Trophoblast cell (in vitro differentiated cells and primary cell): ENCODE data around the gene MED13L.
"Not testable (repeated sequence)": the region's sequence is repeated elsewhere in the genome, so short reads cannot be mapped to it uniquely, and the experiment has no call there.

ENCODE experiments used
- DNase-seq, 2 donors: peaks; one replicate each; pipeline ENCODE4 v3.0.0-alpha.2; 2016
- H2AFZ ChIP-seq: 2 replicates; pipeline ENCODE4 v1.6.1; 2013; ENCODE audit warnings: low read length, moderate library complexity, mild to moderate bottlenecking; ENCODE audit not compliant: insufficient read depth, poor library complexity
- H2AK5ac ChIP-seq: 2 replicates; pipeline ENCODE4 v1.6.1; 2013; ENCODE audit warnings: mild to moderate bottlenecking, low read length
- H2BK120ac ChIP-seq: 2 replicates; pipeline ENCODE4 v1.6.1; 2013; ENCODE audit warnings: low read length, mild to moderate bottlenecking, moderate library complexity; ENCODE audit not compliant: insufficient read depth, poor library complexity
- H2BK12ac ChIP-seq: 2 replicates; pipeline ENCODE4 v1.6.1; 2013; ENCODE audit warnings: mild to moderate bottlenecking, low read length, moderate library complexity
- H2BK5ac ChIP-seq: 2 replicates; pipeline ENCODE4 v1.6.1; 2013; ENCODE audit warnings: low read length, low read depth, moderate library complexity, mild to moderate bottlenecking; ENCODE audit not compliant: poor library complexity
- H3K14ac ChIP-seq: 2 replicates; pipeline ENCODE4 v1.6.1; 2013; ENCODE audit warnings: mild to moderate bottlenecking, low read length
- H3K18ac ChIP-seq: 2 replicates; pipeline ENCODE4 v1.6.1; 2013; ENCODE audit warnings: mild to moderate bottlenecking, low read length
- H3K23ac ChIP-seq: 2 replicates; pipeline ENCODE4 v1.6.1; 2013; ENCODE audit warnings: low read length
- H3K27ac ChIP-seq: 2 replicates; pipeline ENCODE4 v1.5.1; 2013; ENCODE audit warnings: low read depth, mild to moderate bottlenecking, inconsistent platforms, low read length, moderate library complexity
- H3K27me3 ChIP-seq: 2 replicates; pipeline ENCODE4 v1.6.1; 2013; ENCODE audit warnings: inconsistent platforms, mild to moderate bottlenecking, low read length, moderate library complexity; ENCODE audit not compliant: insufficient read depth
- H3K36me3 ChIP-seq, 2 experiments: 1 replicate in 1 of 2; 2 replicates in 1 of 2; pipeline ENCODE4 v1.6.1; 2013; ENCODE audit warnings: low read length in 2 of 2, mild to moderate bottlenecking in 2 of 2, moderate library complexity in 1 of 2; ENCODE audit not compliant: insufficient read depth in 2 of 2, control insufficient read depth in 1 of 2
- H3K4ac ChIP-seq: 2 replicates; pipeline ENCODE4 v1.6.1; 2013; ENCODE audit warnings: low read depth, mild to moderate bottlenecking, low read length, moderate library complexity
- H3K4me1 ChIP-seq, 2 experiments: 1 replicate in 1 of 2; 2 replicates in 1 of 2; pipeline ENCODE4 v1.6.1; 2013; ENCODE audit warnings: low read length in 2 of 2, mild to moderate bottlenecking in 2 of 2, moderate library complexity in 1 of 2; ENCODE audit not compliant: insufficient read depth in 2 of 2, control insufficient read depth in 1 of 2
- H3K4me2 ChIP-seq: 2 replicates; pipeline ENCODE4 v1.6.1; 2013; ENCODE audit warnings: inconsistent platforms, mild to moderate bottlenecking, low read length, moderate library complexity
- H3K4me3 ChIP-seq: 2 replicates; pipeline ENCODE4 v1.5.1; 2013; ENCODE audit warnings: mild to moderate bottlenecking, low read depth, low read length, inconsistent platforms
- H3K79me1 ChIP-seq: one replicate; pipeline ENCODE4 v1.6.1; 2013; ENCODE audit warnings: low read length
- H3K79me2 ChIP-seq: 2 replicates; pipeline ENCODE4 v1.6.1; 2013; ENCODE audit warnings: low read length, mild to moderate bottlenecking; ENCODE audit not compliant: control insufficient read depth, insufficient read depth, poor library complexity
- H3K9ac ChIP-seq: 2 replicates; pipeline ENCODE4 v1.6.1; 2013; ENCODE audit warnings: mild to moderate bottlenecking, low read length
- H3K9me3 ChIP-seq: 2 replicates; pipeline ENCODE4 v1.6.1; 2013; ENCODE audit warnings: low read depth, mild to moderate bottlenecking, control low read depth, inconsistent platforms, low read length; ENCODE audit not compliant: insufficient read depth
- H4K12ac ChIP-seq: 2 replicates; pipeline ENCODE4 v1.6.1; 2013; ENCODE audit warnings: low read depth, mild to moderate bottlenecking, low read length, moderate library complexity
- H4K8ac ChIP-seq: 2 replicates; pipeline ENCODE4 v1.6.1; 2013; ENCODE audit warnings: low read depth, mild to moderate bottlenecking, low read length, moderate library complexity
- H4K91ac ChIP-seq: one replicate; pipeline ENCODE4 v1.6.1; 2013; ENCODE audit warnings: low read depth, mild to moderate bottlenecking, low read length, moderate library complexity
- WGBS: extraction: QIAGEN DNeasy Blood & Tissue Kit; methylation state at CpG from one replicate; pipeline ENCODE4 v1.1.7; 2013; ENCODE audit warnings: missing lambda C conversion rate; ENCODE audit not compliant: insufficient read length, insufficient coverage; ENCODE audit errors: extremely low coverage; 5-methylcytosine and 5-hydroxymethylcytosine counted together

MED13L gene

GRCh38 chr12:116135209-116135930 lies 142.1 kb downstream of the MED13L start:
- Histone ChIP-seq H2AK5ac (no peak overlapping the region), H3K14ac (no peak overlapping the region), H3K9me3 (no peaks in the 10 kb centered on the region), H3K23ac (no peak overlapping the region), H2BK120ac (no peak overlapping the region), H2AFZ (no peak overlapping the region), H3K36me3 (no peaks in the 10 kb centered on the region), H2BK12ac (no peak overlapping the region), H2BK5ac (no peak overlapping the region), H3K27ac (no peak overlapping the region), H3K4ac (peak overlapping the region; percentile 79), H4K12ac (no peak overlapping the region), H4K8ac (no peak overlapping the region), H3K18ac (no peak overlapping the region), H4K91ac (no peak overlapping the region), H3K79me1 (no peaks in the 10 kb centered on the region), H3K4me3 (no peak overlapping the region), H3K9ac (no peak overlapping the region), H3K79me2 (peaks cover 12% of the 10 kb centered on the region), H3K27me3 (no peaks in the 10 kb centered on the region), H3K4me1 (peaks cover 2 to 9% of the 10 kb centered on the region in 2 experiments), H3K4me2 (no peak overlapping the region)
- no peak for DNase-seq
- no CpG with 5 or more reads among the region's 3 CpGs for WGBS

- H3K23ac ChIP-seq, result no peak overlapping the region
- no peak overlapping the region for H2BK120ac ChIP-seq
- H4K8ac ChIP-seq, result no peak overlapping the region
- H2AK5ac ChIP-seq, result no peak overlapping the region
- H3K14ac ChIP-seq, result no peak overlapping the region
- no peaks in the 10 kb centered on the region for H3K79me1 ChIP-seq
- H4K91ac ChIP-seq, result no peak overlapping the region
- peaks cover 2 to 9% of the 10 kb centered on the region in 2 experiments for H3K4me1 ChIP-seq
- peaks cover 12% of the 10 kb centered on the region for H3K79me2 ChIP-seq
- no peak overlapping the region for H3K4me2 ChIP-seq
- peak overlapping the region; percentile 34 for H3K4ac ChIP-seq
- no peak overlapping the region for H3K4me3 ChIP-seq
- H3K36me3 ChIP-seq, result no peaks in the 10 kb centered on the region
- DNase-seq, result no peak
- no peak overlapping the region for H2AFZ ChIP-seq
- H3K27me3 ChIP-seq, result no peaks in the 10 kb centered on the region
- no peak overlapping the region for H2BK5ac ChIP-seq
- H3K18ac ChIP-seq, result no peak overlapping the region
- H4K12ac ChIP-seq, result no peak overlapping the region
- no peak overlapping the region for H3K27ac ChIP-seq
- H3K9ac ChIP-seq, result no peak overlapping the region
- no peaks in the 10 kb centered on the region for H3K9me3 ChIP-seq
- no peak overlapping the region for H2BK12ac ChIP-seq
- no CpG with 5 or more reads among the region's 4 CpGs for WGBS
Measured at GRCh38 chr12:116133636-116134214, 143.8 kb downstream of the MED13L start.

- H2BK5ac ChIP-seq, result no peak overlapping the region
- H3K14ac ChIP-seq, result no peak overlapping the region
- no peak overlapping the region for H3K4me2 ChIP-seq
- H3K4me1 ChIP-seq, result peaks cover 2 to 9% of the 10 kb centered on the region in 2 experiments
- H3K18ac ChIP-seq, result no peak overlapping the region
- H2AFZ ChIP-seq, result no peak overlapping the region
- H2AK5ac ChIP-seq, result no peak overlapping the region
- H3K23ac ChIP-seq, result no peak overlapping the region
- H4K8ac ChIP-seq, result no peak overlapping the region
- no peaks in the 10 kb centered on the region for H3K27me3 ChIP-seq
- H3K79me2 ChIP-seq, result peaks cover 10% of the 10 kb centered on the region
- no peak overlapping the region for H3K4me3 ChIP-seq
- H2BK120ac ChIP-seq, result no peak overlapping the region
- no peak overlapping the region for H4K12ac ChIP-seq
- peak; percentile 12 to 61 for DNase-seq
- no peaks in the 10 kb centered on the region for H3K36me3 ChIP-seq
- peak overlapping the region; percentile 34 for H3K4ac ChIP-seq
- no peak overlapping the region for H2BK12ac ChIP-seq
- no peak overlapping the region for H3K27ac ChIP-seq
- no peaks in the 10 kb centered on the region for H3K9me3 ChIP-seq
- no peak overlapping the region for H4K91ac ChIP-seq
- no peaks in the 10 kb centered on the region for H3K79me1 ChIP-seq
- no peak overlapping the region for H3K9ac ChIP-seq
- no CpG with 5 or more reads among the region's 2 CpGs for WGBS
Measured at GRCh38 chr12:116133149-116133548, 144.3 kb downstream of the MED13L start.

- H2BK12ac ChIP-seq, H3K27me3 ChIP-seq, H3K9me3 ChIP-seq, H2AFZ ChIP-seq, H3K4me1 ChIP-seq, H3K23ac ChIP-seq, H2BK5ac ChIP-seq, H4K91ac ChIP-seq, H2AK5ac ChIP-seq, H2BK120ac ChIP-seq, H3K14ac ChIP-seq, H3K4me3 ChIP-seq, H3K9ac ChIP-seq, H3K18ac ChIP-seq, H3K27ac ChIP-seq, H3K79me1 ChIP-seq, H4K12ac ChIP-seq, H3K36me3 ChIP-seq, H4K8ac ChIP-seq, H3K4me2 ChIP-seq, DNase-seq: not testable (repeated sequence)
- WGBS, result no CpG with 5 or more reads among the region's 10 CpGs
- peak overlapping the region; percentile 6 for H3K4ac ChIP-seq
- peaks cover 10% of the 10 kb centered on the region for H3K79me2 ChIP-seq
Measured at GRCh38 chr12:116131987-116132386, 145.5 kb downstream of the MED13L start.
